ENCODE results near the gene BMF. TPM values are rescaled to one million over a fixed set of nuclear protein-coding genes. Genes with fewer than 3 reads are reported as not detected.

Gene BMF
- total RNA-seq, 1 experiment from 2014 or later: 13.2 TPM

- Histone ChIP-seq H2BK15ac (ENCODE audit: low read depth, low read length) (no peak overlapping the region), H3K4ac (ENCODE audit: low read depth, low read length) (no peak overlapping the region), H2BK12ac (ENCODE audit: insufficient read length, low read depth, low read length) (no peak overlapping the region), H3K14ac (ENCODE audit: insufficient read depth, low read length) (no peak overlapping the region), H3K79me1 (ENCODE audit: insufficient read depth, low read depth, low read length, poor library complexity, severe bottlenecking) (no peaks in the 10 kb centered on the region), H3K9ac (ENCODE audit: extremely low read depth, insufficient read length, low read length) (no peak overlapping the region), H3K27ac (ENCODE audit: insufficient read length, low read depth, low read length) (no peak overlapping the region), H2AK5ac (ENCODE audit: insufficient read length, low read length) (no peak overlapping the region), H3K27me3 (ENCODE audit: insufficient read depth, low read length) (no peaks in the 10 kb centered on the region), H2BK120ac (ENCODE audit: low read depth, low read length, poor library complexity, severe bottlenecking) (no peak overlapping the region), H3K23me2 (ENCODE audit: insufficient read length, low read depth, low read length, poor library complexity, severe bottlenecking) (no peaks in the 10 kb centered on the region), H3K18ac (ENCODE audit: insufficient read length, low read depth, low read length) (no peak overlapping the region), H4K91ac (ENCODE audit: insufficient read length, low read depth, low read length) (no peak overlapping the region), H4K5ac (ENCODE audit: insufficient read length, low read depth, low read length) (no peak overlapping the region), H3K56ac (ENCODE audit: insufficient read length, low read depth, low read length) (no peak overlapping the region), H3K9me3 (ENCODE audit: control insufficient read depth, low read depth, low read length) (no peaks in the 10 kb centered on the region), H3T11ph (ENCODE audit: low read length) (no peak overlapping the region), H2BK5ac (ENCODE audit: insufficient read length, low read length) (no peak overlapping the region), H4K8ac (replicated peaks; ENCODE audit: insufficient read length, low read depth, low read length) (no peak overlapping the region), H4K20me1 (ENCODE audit: control insufficient read depth, insufficient read depth, insufficient read length) (no peaks in the 10 kb centered on the region), H2BK20ac (ENCODE audit: low read depth, low read length, poor library complexity, severe bottlenecking) (no peak overlapping the region), H3K79me2 (ENCODE audit: insufficient read depth, low read length) (no peaks in the 10 kb centered on the region), H3K23ac (ENCODE audit: insufficient read length, low read depth, low read length) (no peak overlapping the region), H3K4me2 (ENCODE audit: insufficient read depth, insufficient read length, low read length) (no peak overlapping the region), H3K4me1 (ENCODE audit: insufficient read depth, low read length) (no peaks in the 10 kb centered on the region; the same call in none of the 2 replicates), H2AFZ (ENCODE audit: low read length) (no peak overlapping the region)
- Mint-ChIP-seq H3K27me3 (ENCODE audit: low read depth) (peaks cover 1% of the 10 kb centered on the region; the same call in 1 of the 2 replicates), H3K9me3 (peaks cover 4 to 10% of the 10 kb centered on the region in 2 experiments; a peak in 3 of 5 replicates), H3K36me3 (ENCODE audit: insufficient read depth in 1 of 3, low read depth in 3 of 3) (peaks cover 2 to 10% (median 7%) of the 10 kb centered on the region in 3 experiments; a peak in 3 of 7 replicates), H3K27ac (no peak overlapping the region), H3K4me1 (peaks cover 30 to 43% of the 10 kb centered on the region in 2 experiments), H3K4me3 (no peak overlapping the region)
- no peak for DNase-seq
- TF ChIP-seq, protein P1, sequence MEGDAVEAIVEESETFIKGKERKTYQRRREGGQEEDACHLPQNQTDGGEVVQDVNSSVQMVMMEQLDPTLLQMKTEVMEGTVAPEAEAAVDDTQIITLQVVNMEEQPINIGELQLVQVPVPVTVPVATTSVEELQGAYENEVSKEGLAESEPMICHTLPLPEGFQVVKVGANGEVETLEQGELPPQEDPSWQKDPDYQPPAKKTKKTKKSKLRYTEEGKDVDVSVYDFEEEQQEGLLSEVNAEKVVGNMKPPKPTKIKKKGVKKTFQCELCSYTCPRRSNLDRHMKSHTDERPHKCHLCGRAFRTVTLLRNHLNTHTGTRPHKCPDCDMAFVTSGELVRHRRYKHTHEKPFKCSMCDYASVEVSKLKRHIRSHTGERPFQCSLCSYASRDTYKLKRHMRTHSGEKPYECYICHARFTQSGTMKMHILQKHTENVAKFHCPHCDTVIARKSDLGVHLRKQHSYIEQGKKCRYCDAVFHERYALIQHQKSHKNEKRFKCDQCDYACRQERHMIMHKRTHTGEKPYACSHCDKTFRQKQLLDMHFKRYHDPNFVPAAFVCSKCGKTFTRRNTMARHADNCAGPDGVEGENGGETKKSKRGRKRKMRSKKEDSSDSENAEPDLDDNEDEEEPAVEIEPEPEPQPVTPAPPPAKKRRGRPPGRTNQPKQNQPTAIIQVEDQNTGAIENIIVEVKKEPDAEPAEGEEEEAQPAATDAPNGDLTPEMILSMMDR (conservative IDR thresholded peaks at IDR 0.05): no peak
- WGBS (ENCODE audit: extremely low coverage, insufficient read length, low lambda C conversion rate): no CpG with 5 or more reads among the region's 8 CpGs
These were observed 38.0 kb downstream of the BMF start for GRCh38 chr15:40070608-40071218.

Measured in H9 (cell line).